H1 (cell line): ENCODE results near the gene DENND2A. TPM values are rescaled to one million over a fixed set of nuclear protein-coding genes. Genes with fewer than 3 reads are reported as not detected.

ENCODE experiments used
- ATF2 ChIP-seq: IDR thresholded peaks from 2 replicates; pipeline ENCODE4 v1.6.1; 2012; ENCODE audit warnings: low read length, inconsistent platforms
- CHD1 ChIP-seq: IDR thresholded peaks from 2 replicates; pipeline ENCODE4 v1.6.1; 2012; ENCODE audit warnings: low read depth, low read length, improper control_type of control experiment
- polyA plus RNA-seq, 7 experiments: library from polyadenylated mRNA; depleted of rRNA in 3 of 7; stranded (reverse) in 5 of 7; unstranded in 2 of 7; fragments of >200 nt in 5 of 7; fragments of 200-250 nt in 2 of 7; gene quantifications; 1 replicate in 5 of 7; 2 replicates in 1 of 7; 4 replicates in 1 of 7; pipeline versions ENCODE4 v1.2.1 to v1.2.3, GENCODE V29; 2011 to 2013; ENCODE audit warnings: missing spikeins in 2 of 7, mixed read lengths in 2 of 7
- total RNA-seq: library from RNA; stranded (reverse); fragmentation: NEBNext Ultra II Directional; extraction: Animal tissue kit (Norgen Biotek cat#: 25700); gene quantifications from 2 replicates; pipeline ENCODE4 v1.2.1, GENCODE V29; 2021
- TF ChIP-seq, protein P1 (sequence below), 3 experiments: IDR thresholded peaks; 1 replicate in 2 of 3; 2 replicates in 1 of 3; pipeline versions ENCODE4 v1.5.1 to v1.6.1; 2011; ENCODE audit warnings: low read length in 3 of 3, mild to moderate bottlenecking in 3 of 3, inconsistent platforms in 2 of 3, low read depth in 1 of 3, moderate library complexity in 1 of 3; ENCODE audit not compliant: insufficient read depth in 1 of 3; ENCODE audit errors: control extremely low read depth in 1 of 3

The DENND2A gene
- total and polyA plus RNA-seq, 2 of the 8 experiments (the other 6 are each of a cell fraction or from before 2014, with no cell fraction given): 5.0 to 13.0 TPM

- TF ChIP-seq, protein P1, sequence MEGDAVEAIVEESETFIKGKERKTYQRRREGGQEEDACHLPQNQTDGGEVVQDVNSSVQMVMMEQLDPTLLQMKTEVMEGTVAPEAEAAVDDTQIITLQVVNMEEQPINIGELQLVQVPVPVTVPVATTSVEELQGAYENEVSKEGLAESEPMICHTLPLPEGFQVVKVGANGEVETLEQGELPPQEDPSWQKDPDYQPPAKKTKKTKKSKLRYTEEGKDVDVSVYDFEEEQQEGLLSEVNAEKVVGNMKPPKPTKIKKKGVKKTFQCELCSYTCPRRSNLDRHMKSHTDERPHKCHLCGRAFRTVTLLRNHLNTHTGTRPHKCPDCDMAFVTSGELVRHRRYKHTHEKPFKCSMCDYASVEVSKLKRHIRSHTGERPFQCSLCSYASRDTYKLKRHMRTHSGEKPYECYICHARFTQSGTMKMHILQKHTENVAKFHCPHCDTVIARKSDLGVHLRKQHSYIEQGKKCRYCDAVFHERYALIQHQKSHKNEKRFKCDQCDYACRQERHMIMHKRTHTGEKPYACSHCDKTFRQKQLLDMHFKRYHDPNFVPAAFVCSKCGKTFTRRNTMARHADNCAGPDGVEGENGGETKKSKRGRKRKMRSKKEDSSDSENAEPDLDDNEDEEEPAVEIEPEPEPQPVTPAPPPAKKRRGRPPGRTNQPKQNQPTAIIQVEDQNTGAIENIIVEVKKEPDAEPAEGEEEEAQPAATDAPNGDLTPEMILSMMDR (IDR thresholded peaks at IDR 0.05; ENCODE audit: control extremely low read depth in 1 of 3, insufficient read depth in 1 of 3, low read depth in 1 of 3, low read length in 3 of 3): no peak
- no peak for TF ChIP-seq ATF2
- TF ChIP-seq CHD1: no peak
These were observed 38.2 kb upstream of the DENND2A start (continued) for GRCh38 chr7:140678816-140679130.
